IPS DF 4.7 (cell line): ENCODE results near the gene SSR1.
"Not testable (repeated sequence)": the region's sequence is repeated elsewhere in the genome, so short reads cannot be mapped to it uniquely, and the experiment has no call there.

ENCODE experiments used
- DNase-seq: peaks from one replicate; pipeline ENCODE4 v3.0.0-alpha.2; 2013; ENCODE audit warnings: low spot score; ENCODE audit errors: extremely low read depth

The SSR1 gene

DNA sequence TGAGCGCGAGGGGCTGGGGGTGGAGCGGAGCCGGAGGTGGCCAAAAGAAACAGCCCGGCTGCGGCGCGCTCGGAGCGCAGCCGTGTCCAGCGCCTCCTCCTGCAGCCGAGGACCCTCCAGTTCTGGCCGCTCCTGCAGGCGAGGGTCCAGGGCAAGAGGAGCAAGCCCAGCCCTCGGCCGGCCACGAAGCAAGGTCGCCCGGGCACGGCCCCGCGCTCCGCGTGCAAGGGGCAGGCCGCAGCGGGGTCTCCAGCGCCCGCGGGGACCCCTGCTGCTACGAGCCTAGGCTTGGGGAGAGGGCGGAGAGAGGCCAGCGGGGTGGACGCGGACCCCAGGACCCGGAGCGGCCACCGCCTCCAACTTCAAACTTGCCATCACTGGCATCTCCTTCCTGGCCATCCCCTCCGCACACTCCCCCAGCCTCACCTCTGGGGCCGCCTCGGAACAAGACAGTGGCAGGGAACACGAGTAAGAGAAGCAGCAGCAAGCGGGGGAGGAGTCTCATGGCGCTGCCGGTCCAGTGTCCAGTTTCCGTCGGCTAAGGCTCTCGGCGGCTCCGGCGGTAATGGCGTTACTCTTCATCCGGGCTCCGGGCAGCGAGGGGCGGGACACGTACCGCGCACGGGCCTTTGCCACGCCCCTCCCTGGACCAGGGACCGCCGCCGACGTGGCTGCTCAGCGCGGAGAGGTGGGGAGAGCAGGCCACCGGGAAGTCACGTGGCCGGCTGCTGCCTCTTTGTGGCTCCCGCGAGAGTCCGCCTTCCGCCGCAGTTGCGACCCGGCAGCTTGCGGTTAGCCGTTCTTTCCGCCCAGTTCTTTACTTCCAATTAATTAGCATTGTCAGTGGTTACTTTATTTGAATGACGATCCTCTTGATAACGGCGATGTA, at the start of gene SSR1:
Gene SSR1, minus strand, starts transcription at position 584 of the 889 bp plus-strand sequence. Its CDS starts 79 bp downstream, at position 505.
- DNase-seq, result peak; percentile 60

DNA sequence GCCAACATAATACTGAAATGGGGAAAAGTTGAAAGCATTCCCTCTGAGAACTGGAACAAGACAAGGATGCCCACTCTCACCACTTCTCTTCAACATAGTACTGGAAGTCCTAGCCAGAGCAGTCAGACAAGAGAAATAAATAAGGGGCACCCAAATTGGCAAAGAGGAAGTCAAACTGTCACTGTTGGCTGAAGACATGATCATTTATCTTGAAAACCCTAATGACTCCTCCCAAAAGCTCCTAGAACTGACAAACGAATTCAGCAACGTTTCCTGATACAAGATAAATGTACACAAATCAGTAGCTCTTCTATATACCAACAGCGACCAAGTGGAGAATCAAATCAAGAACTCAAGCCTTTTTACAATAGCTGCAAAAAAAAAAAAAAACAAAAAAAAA, 38.9 kb upstream of the SSR1 start:
- DNase-seq, result not testable (repeated sequence)

DNA sequence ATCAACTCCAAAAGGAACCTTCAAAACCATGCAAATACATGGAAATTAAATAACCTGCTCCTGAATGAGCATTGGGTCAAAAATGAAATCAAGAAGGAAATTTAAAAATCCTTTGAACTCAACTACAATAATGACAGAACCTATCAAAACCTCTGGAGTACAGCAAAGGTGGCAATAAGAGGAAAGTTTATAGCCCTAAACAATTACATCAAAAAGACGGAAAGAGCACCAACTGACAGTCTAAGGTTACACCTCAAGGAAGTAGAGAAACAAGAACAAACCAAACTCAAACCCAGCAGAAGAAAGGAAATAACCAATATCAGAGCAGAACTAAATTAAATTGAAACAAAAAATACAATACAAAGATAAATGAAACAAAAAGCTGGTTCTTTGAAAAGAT, 37.6 kb upstream of the SSR1 start:
- not testable (repeated sequence) for DNase-seq

DNA sequence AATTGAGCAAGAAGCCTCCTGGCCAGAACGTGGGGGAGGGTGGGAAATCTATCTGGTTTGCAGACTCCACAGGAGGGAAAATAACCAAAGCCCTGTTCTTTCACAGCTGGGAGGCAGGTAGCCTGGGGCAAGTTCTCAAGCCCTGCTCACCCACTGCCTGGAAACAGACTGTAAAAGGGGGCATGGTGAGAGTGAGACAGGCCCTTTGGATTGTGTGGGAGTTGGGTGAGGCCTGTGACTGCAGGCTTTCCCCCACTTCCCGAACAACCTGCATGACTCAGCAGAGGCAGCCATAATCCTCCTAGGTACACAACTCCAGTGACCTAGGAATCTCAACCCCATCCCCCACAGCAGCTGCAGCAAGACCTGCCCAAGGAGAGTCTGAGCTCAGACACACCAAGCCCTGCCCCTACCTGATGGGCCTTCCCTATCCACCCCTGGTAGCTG, 34.6 kb upstream of the SSR1 start:
- DNase-seq, result peak; percentile 9

DNA sequence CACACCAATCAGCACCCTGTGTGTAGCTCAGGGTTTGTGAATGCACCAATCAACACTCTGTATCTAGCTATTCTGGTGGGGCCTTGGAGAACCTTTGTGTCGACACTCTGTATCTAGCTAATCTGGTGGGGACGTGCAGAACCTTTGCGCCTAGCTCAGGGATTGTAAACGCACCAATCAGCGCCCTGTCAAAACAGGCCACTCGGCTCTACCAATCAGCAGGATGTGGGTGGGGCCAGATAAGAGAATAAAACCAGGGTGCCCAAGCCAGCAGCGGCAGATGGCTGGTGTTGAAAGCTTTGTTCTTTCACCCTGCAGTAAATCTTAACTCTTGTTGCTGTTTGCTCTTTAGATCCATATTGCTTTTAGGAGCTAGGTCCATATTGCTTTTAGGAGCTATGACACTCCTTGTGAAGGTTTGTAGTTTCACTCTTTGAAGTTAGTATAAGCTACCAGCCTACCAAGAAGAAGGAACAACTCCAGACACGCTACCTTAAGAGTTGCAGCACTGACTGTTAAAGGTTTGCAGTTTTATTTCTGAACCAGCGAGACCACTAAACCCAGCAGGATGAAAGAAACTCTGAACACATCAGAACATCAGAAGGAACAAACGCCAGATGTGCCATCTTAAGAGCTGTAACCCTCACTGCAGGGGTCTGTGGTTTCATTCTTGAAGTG, 31.9 kb upstream of the SSR1 start:
- not testable (repeated sequence) for DNase-seq

DNA sequence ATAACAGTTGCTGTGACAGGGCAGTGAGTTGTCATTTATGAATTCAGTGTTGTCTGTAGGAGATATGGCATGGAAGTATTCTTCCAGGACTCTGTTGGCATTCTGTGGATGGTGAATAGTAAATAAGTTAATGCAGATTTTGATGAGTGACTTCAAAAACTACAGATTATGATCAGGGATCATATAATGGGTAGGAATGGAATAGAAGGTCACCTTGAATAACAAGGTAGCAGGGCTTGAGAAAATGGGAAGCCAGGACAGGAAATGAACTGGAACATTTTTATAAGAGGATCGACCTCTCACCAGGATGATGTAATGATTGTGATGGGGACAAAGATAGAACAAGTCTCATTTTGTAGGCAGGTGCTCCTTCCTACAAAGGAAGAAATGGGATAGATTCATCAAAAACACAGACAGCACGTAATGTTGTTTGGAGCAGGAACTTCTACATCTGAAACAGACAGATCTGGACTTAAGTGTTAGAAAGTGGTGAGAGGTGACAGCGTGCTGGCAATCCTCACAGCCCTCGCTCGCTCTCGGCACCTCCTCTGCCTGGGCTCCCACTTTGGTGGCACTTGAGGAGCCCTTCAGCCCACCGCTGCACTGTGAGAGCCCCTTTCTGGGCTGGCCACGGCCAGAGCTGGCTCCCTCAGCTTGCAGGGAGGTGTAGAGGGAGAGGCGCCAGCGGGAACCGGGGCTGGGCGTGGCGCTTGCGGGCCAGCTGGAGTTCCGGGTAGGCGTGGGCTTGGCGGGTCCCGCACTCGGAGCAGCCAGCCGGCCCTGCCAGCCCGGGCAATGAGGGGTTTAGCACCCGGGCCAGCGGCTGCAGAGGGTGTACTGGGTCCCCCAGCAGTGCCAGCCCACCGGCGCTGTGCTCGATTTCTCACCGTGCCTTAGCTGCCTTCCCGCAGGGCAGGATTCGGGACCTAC, 30.8 kb upstream of the SSR1 start:
- no peak for DNase-seq

DNA sequence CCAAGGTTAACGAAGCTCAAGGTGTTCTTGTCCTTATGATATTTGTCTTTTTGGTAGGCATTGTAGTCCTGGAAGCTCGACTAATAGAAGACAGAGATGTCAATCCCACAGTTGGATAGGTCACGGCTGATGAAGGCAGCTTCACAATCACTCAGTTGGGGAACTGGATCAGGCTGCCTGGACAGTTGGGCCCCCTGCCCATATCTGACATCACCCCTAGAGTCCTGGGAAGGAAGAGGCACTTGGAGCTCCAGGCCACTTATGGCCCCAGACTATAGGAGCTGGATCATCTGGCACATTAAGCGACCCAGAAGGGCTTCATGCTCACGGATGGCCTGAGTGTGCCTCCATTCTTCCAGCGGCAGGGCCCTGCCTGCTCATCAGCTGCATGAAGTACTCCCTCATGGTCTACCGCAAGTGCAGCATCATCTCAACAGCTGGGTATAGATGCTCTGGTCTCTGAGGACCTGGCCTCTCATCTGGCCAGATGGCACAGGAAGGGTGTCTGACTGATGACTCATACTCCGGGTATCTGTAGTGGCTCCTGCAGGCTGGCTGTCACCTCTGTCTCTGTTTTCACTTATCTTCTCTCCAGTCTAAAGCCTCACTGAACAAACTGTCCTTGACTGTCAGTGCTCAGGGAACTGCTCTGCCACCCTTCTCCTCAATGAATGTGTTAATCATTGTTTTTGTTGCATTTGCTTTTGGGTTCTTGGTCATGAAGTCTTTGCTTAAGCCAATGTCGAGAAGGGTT, 29.2 kb upstream of the SSR1 start:
- no peak for DNase-seq

DNA sequence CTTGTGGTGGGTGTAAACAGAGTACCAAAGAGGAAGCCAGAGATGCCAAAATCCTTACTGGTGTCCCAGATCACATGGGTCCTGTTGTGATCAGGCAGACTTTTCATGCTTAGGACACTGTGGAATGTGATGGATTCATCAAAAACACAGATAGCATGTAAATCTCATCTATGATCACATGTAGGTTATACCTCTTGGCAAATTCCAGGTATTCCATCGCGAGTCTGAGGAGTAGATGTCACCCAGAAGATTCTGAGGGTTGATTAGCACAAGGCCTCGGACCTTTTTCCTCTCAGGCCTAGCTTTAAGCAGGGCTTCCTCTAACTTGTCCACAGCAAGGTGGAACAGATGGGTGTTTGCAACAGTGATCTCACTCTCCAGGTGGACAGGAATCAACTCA, 28.3 kb upstream of the SSR1 start:
- no peak for DNase-seq

DNA sequence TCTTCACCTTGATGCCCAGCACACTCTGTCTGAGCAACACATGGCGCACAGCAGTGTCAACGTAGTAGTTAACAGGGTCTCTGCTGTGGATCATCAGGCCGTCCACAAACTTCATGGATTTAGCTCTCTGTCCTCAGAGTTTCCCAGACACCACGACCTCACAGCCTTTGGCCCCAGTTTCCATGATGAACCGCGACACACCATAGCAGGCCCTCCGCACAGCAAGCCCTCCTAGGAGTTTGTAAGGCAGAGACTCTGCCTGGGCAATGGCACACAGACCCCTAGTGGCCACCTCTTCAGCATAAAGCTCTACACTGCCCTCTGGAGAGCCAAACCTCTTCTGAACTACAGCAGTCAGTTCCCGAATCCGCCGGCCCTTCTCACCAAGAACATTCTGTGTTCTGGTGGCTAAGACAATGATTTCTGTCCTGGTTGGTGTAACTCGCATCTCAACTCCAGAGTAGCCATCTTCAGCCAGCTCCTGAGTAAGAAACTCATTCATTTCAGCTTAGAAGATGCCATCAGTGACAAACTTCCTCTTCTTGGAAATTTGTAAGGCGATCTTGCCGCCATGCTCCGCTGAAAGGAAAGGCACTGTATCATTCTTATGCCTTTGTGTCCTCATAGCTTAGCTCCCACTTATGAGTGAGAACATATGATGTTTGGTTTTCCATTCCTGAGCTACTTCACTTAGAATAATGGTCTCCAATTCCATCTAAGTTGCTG, 26.2 kb upstream of the SSR1 start:
- DNase-seq, result peak; percentile 68

DNA sequence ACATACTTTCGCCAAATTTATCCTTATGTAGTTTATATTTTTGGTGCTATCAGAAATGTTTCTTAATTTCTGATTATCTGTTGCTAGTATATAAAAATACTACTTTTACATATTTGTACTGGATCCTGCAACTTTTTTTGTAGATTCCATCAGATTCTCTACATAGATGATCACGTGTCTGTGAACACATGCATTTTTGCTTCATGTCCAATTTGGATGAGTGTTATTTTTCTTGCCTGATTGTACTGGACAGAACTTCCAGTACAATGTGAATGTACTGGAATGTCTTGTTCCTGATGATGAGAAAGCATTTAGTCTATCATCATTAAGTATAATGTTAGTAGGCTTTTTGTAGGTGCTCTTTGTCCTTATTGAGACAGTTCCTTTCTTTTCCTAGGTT, 25.0 kb upstream of the SSR1 start:
- no peak for DNase-seq

DNA sequence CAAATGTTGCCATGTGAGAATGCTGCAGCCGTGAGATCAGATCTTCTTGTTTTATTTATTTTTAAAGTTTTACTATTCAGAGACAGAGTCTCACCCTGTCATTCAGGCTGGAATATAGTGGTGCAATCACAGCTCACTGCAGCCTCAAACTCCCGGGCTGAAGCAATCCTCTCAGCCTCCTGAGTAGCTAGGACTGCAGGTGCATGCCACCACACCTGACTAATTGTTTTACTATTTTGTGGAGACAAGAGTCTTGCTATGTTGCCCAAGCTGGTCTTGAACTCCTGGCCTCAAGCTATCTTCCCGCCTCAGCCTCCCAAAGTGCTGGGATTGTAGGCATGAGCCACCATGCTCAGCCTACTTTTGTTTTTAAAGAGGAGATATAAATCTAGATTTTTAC, 22.5 kb upstream of the SSR1 start:
- no peak for DNase-seq

DNA sequence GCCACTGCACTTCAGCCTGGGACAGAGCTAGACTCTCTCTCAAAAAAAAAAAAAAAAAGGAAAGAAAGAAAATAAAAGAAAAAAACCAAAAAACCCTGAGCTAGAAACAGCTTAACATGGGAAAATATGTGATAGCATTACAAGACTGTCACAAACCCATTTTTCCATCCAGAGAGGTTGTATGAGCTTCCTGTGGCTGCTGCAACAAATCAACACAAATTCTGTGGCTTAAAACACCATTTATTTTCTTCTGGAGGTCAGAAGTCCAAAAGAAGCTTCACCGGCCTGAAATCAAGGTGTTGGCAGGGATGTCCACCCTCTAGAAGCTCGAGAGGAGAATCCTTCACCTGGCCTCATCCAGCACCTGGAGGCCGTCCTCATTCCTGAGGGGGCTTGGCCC, 21.7 kb upstream of the SSR1 start:
- DNase-seq, result no peak

DNA sequence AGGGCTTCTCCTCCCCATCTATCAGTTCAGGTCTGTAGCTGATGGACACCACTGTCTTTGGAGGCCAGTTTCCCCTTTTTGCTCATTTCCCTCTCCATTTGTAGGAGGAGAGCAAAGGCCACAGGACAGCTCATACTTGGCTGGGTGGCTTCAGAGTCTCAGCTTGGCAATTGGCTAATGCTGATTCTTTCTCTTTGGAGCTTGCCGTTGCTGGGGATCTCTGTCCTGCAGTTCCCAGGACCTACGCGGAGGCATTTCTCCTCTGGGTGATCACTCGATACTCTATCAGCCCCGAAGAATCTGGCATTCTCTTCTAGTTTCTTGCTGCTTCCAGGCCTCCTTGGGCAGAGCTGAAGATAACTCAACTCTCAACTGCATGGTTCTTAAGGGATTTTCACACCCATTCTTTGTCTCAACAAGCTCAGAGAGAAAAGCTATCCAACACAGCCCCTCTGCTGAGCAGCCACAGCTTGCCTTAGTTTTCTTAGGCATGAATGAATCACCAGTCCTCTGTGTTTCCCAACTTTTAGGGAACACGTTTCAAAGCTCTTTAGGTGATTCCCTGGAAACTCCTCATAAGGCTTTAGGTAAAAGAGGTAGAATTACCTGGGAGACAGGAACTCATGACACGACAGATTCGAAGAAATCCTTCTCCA, 19.2 kb upstream of the SSR1 start:
- no peak for DNase-seq

DNA sequence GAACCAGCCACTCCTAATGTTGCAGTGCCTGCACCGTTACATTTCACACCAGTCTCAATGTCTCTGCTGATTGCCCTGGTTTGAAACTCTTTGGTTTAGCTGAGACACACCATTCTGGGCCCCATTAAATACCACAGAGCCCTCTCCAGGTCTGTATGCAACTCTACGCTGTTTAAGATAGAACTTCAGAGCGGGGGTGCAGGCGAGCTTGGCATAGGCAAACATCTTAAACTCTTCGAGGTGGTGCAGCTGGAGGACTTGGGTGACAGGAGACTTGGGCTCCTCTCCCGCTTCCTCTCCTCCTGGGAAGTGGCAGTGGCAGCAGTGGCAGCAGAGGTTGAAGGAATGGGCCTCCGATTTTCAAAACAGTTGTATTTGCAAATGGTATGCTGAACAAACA, 18.5 kb upstream of the SSR1 start:
- no peak for DNase-seq

DNA sequence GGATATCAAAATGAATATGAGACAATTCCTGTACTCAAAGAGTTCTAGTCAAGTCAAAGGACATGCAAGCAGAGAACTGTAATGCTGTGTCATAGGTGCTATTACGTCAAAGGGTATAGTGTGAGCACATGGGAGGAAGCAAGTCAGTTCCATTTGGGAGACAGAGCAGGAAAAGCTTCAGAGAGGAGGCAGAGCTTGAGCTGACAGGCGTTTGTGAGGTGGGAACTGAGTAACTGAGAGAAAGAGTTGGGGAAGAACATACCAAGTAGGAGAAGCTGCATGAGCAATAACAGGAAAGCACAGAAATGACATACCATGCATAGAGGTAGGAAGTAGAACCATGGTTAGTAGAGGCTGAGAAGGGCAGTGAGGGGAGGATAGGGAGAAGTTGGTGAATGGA, 15.2 kb upstream of the SSR1 start:
- no peak for DNase-seq

DNA sequence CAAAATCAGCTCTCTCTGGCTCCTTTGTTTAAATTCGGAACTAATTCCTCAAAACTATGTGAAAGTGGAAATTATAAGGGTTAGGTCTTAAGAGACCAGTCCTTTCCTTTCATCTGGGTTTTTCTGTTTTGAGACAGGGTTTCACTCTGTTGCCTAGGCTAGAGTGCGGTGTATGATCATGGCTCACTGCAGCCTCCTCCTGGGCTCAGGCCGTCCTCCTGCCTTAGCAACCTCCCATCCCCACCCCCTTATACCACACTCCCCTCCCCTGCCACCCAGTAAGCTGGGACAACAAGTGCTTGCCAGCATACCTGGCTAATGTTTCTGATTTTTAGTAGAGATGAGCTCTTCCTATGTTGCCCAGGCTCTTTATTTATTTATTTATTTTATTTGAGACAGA, 12.8 kb upstream of the SSR1 start:
- no peak for DNase-seq

DNA sequence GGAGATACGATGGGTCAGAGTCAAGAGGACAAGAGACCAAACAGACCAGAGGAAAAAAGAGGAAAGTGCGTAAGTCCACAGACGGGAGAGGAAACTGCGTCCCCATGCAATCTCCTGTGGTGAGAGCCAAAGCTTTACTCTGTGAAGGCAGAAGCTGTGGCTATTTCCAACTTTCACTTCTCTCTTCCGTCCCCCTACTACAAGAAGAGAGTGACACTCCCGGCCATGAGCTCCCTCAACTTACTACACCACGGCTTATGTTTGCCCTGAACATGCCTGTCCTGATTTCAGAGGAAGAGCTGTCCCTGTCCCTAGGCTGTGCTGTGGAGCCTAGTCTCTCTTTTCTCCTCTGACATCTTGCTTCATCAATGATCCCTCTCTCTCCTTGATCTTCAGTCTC, 11.5 kb upstream of the SSR1 start:
- no peak for DNase-seq

DNA sequence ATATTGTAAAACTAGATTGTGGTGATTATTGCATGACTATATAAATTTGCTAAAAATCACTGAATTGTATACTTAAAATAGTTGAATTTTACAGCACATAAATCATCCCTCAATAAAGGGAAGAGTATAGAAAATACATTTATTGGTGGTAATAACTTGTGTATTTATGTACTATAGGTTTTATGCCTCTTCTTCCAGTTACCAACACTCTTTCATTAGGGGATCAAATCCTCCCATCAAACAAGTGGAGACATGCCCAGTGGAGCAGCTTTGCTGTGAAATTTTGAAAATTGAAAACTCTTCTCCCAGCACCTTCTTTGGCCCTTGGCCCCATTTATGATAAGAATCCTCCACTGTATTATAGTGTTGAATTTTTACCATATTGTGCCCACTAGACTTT, 10.1 kb upstream of the SSR1 start:
- no peak for DNase-seq

DNA sequence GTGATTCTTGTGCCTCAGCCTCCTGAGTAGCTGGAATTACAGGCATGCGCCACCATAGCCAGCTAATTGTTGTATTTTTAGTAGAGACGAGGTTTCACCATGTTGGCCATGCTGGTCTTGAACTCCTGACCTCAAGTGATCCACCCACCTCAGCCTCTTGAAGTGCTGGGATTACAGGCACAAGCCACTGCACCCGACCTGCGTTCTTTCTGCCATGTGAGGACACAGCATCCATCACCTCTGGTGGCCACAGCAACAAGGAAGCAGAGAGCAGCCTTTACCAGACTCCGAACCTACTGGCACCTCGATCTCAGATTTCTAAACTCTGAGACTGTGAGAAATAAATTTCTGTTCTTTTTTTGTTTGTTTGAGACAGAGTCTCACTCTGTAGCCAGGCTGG, 8.9 kb upstream of the SSR1 start:
- DNase-seq, result not testable (repeated sequence)

DNA sequence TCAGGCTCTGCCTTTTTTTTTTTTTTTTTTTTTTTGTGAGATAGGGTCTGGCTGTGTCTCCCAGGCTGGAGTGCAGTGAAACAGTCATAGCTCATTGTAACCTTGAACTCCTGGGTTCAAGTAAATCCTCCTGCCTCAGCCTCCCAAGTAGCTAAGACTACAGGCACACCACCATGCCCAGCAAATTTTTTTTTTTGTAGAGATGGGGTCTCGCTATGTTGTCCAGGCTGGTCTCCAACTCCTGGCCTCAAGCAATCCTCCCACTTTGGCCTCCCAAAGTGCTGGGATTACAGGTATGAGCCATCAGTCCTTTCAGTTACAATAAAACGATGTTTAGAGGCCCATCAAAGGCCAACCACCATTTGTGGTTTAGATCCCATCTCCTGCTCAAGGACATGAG, 6.4 kb upstream of the SSR1 start:
- not testable (repeated sequence) for DNase-seq
